GM23338 (cell line): ENCODE data around the gene TCIRG1. TPM values are rescaled to one million over a fixed set of nuclear protein-coding genes. Genes with fewer than 3 reads are reported as not detected.

Experiments
- ATAC-seq: fragments of 200-7000 bp; cut with Tn5 transposase; 3 replicates; pipeline ENCODE4 v1.9.1; 2020
- DNase-seq: peaks from one replicate; pipeline ENCODE4 v3.0.0-alpha.2; 2015; ENCODE audit warnings: low spot score
- H2AFZ ChIP-seq: fragments of 200-600 bp; sonication (generic); 2 replicates; pipeline ENCODE4 v1.8.0; 2016; ENCODE audit warnings: antibody characterized with exemption, mild to moderate bottlenecking, moderate library complexity
- H3F3A ChIP-seq: fragments of 200-600 bp; sonication (generic); replicated peaks from 2 replicates; pipeline ENCODE4 v1.8.0; 2017; ENCODE audit warnings: antibody characterized with exemption, mixed run types, low read depth
- H3K27ac ChIP-seq: fragments of 200-600 bp; sonication (generic); 2 replicates; pipeline ENCODE4 v1.6.1; 2016; ENCODE audit warnings: low read depth
- H3K27me3 ChIP-seq: fragments of 200-600 bp; sonication (generic); 2 replicates; pipeline ENCODE4 v1.8.0; 2016; ENCODE audit warnings: mild to moderate bottlenecking, mixed run types, moderate library complexity; ENCODE audit not compliant: insufficient read depth
- H3K36me3 ChIP-seq: fragments of 200-600 bp; sonication (generic); 2 replicates; pipeline ENCODE4 v1.8.0; 2016; ENCODE audit warnings: mild to moderate bottlenecking; ENCODE audit not compliant: insufficient read depth
- H3K4me1 ChIP-seq: fragments of 200-600 bp; sonication (generic); 2 replicates; pipeline ENCODE4 v1.8.0; 2016; ENCODE audit warnings: mild to moderate bottlenecking, moderate library complexity; ENCODE audit not compliant: insufficient read depth
- H3K4me2 ChIP-seq: fragments of 200-600 bp; sonication (generic); 2 replicates; pipeline ENCODE4 v1.7.1; 2017; ENCODE audit warnings: mixed run types
- H3K4me3 ChIP-seq: fragments of 200-600 bp; sonication (generic); 2 replicates; pipeline ENCODE4 v1.6.1; 2016; ENCODE audit warnings: mixed run types
- H3K79me2 ChIP-seq: fragments of 200-600 bp; sonication (generic); replicated peaks from 2 replicates; pipeline ENCODE4 v1.8.0; 2017; ENCODE audit warnings: mild to moderate bottlenecking; ENCODE audit not compliant: insufficient read depth
- H3K9me2 ChIP-seq: fragments of 200-600 bp; sonication (generic); 2 replicates; pipeline ENCODE4 v1.8.0; 2017; ENCODE audit not compliant: insufficient read depth
- H4K20me1 ChIP-seq: fragments of 200-600 bp; sonication (generic); replicated peaks from 2 replicates; pipeline ENCODE4 v1.8.0; 2017; ENCODE audit warnings: mild to moderate bottlenecking; ENCODE audit not compliant: insufficient read depth
- H3K27ac Mint-ChIP-seq: 2 replicates; pipeline ENCODE4 v1.8.0; 2020; ENCODE audit warnings: inconsistent platforms, mild to moderate bottlenecking, moderate library complexity, mixed read lengths
- H3K27me3 Mint-ChIP-seq: 3 replicates; pipeline ENCODE4 v1.8.0; 2022; ENCODE audit warnings: low read depth, mild to moderate bottlenecking, moderate library complexity, mixed read lengths, inconsistent platforms; ENCODE audit not compliant: insufficient read depth, poor library complexity
- H3K36me3 Mint-ChIP-seq: 3 replicates; pipeline ENCODE4 v1.8.0; 2021; ENCODE audit warnings: low read depth, mild to moderate bottlenecking, inconsistent platforms, moderate library complexity, mixed read lengths
- H3K4me1 Mint-ChIP-seq: 3 replicates; pipeline ENCODE4 v1.8.0; 2020; ENCODE audit warnings: mild to moderate bottlenecking, inconsistent platforms, mixed read lengths
- H3K4me3 Mint-ChIP-seq: 3 replicates; pipeline ENCODE4 v1.8.0; 2021; ENCODE audit warnings: moderate library complexity, mild to moderate bottlenecking, inconsistent platforms, mixed read lengths
- H3K9me3 Mint-ChIP-seq: 3 replicates; pipeline ENCODE4 v1.8.0; 2020; ENCODE audit warnings: moderate library complexity, mild to moderate bottlenecking, inconsistent platforms, mixed read lengths
- CREB1 ChIP-seq: fragments of 250-450 bp; sonication (Bioruptor Pico); IDR thresholded peaks from 2 replicates; pipeline ENCODE4 v1.5.0; 2020; ENCODE audit warnings: low read depth, mild to moderate bottlenecking, moderate library complexity
- CTCF ChIP-seq, 2 experiments: fragments of 200-600 bp in 1 of 2; sonication (generic) in 1 of 2; conservative IDR thresholded peaks; 2 replicates each; pipeline versions ENCODE4 v1.5.1 to v1.6.1; 2016 to 2017; ENCODE audit warnings: antibody characterized with exemption in 2 of 2, low read depth in 2 of 2, mild to moderate bottlenecking in 2 of 2, moderate library complexity in 1 of 2
- ETS1 ChIP-seq: IDR thresholded peaks from 2 replicates; pipeline ENCODE4 v1.6.1; 2016; ENCODE audit warnings: antibody characterized with exemption
- EZH2 ChIP-seq: fragments of 200-600 bp; sonication (generic); IDR thresholded peaks from one replicate; pipeline ENCODE4 v1.8.0; 2017; ENCODE audit warnings: antibody characterized with exemption, mild to moderate bottlenecking, low read depth; ENCODE audit not compliant: unreplicated experiment
- EZH2phosphoT487 ChIP-seq: fragments of 200-600 bp; sonication (generic); IDR thresholded peaks from one replicate; pipeline ENCODE4 v1.8.1; 2018; ENCODE audit warnings: antibody characterized with exemption; ENCODE audit not compliant: unreplicated experiment
- JUNB ChIP-seq: IDR thresholded peaks from one replicate; pipeline ENCODE4 v1.6.1; 2016; ENCODE audit warnings: antibody characterized with exemption; ENCODE audit not compliant: unreplicated experiment
- POLR2AphosphoS5 ChIP-seq: IDR thresholded peaks from 2 replicates; pipeline ENCODE4 v1.6.1; 2016; ENCODE audit warnings: antibody characterized with exemption, low read depth
- REST ChIP-seq: IDR thresholded peaks from one replicate; pipeline ENCODE4 v1.6.1; 2018; ENCODE audit warnings: antibody characterized with exemption; ENCODE audit not compliant: unreplicated experiment
- STAT1 ChIP-seq: IDR thresholded peaks from one replicate; pipeline ENCODE4 v1.6.1; 2016; ENCODE audit warnings: antibody characterized with exemption; ENCODE audit not compliant: unreplicated experiment
- polyA plus RNA-seq: library from polyadenylated mRNA; unstranded; fragments of >200 nt; fragmentation: Nextera tagmentation; extraction: Ambion mirVana; gene quantifications from 2 replicates; pipeline ENCODE4 v1.2.1, GENCODE V29; 2016
- total RNA-seq: library from RNA; depleted of rRNA; stranded (reverse); fragments of >200 nt; shearing (Covaris generic); gene quantifications from 2 replicates; pipeline ENCODE4 v1.2.3, GENCODE V29; 2014

Gene TCIRG1
- total and polyA plus RNA-seq, 2 experiments from 2014 or later = 20.4 to 40.4 TPM

GRCh38 chr11:68067991-68068390 is 29.2 kb downstream of the TCIRG1 start:
- Histone ChIP-seq H3K4me1 (no peaks in the 10 kb centered on the region), H3K79me2 (peaks cover 11% of the 10 kb centered on the region), H2AFZ (no peak overlapping the region), H3K4me3 (no peak overlapping the region), H4K20me1 (peaks cover 29% of the 10 kb centered on the region), H3K27ac (peak overlapping the region; percentile 79; the same call in 1 of the 2 replicates), H3K36me3 (peaks cover 77% of the 10 kb centered on the region), H3K27me3 (no peaks in the 10 kb centered on the region), H3F3A (peaks cover 38% of the 10 kb centered on the region; the same call in 1 of the 2 replicates), H3K9me2 (no peaks in the 10 kb centered on the region), H3K4me2 (no peak overlapping the region)
- TF ChIP-seq JUNB (no peak), ETS1 (no peak), EZH2phosphoT487 (no peak)
- peaks cover 8% of the 10 kb centered on the region for H3K27me3 Mint-ChIP-seq
- no peak overlapping the region for H3K27ac Mint-ChIP-seq
- no peak overlapping the region for H3K4me3 Mint-ChIP-seq
- peaks cover 90% of the 10 kb centered on the region for H3K36me3 Mint-ChIP-seq
- no peaks in the 10 kb centered on the region for H3K9me3 Mint-ChIP-seq
- H3K4me1 Mint-ChIP-seq = no peaks in the 10 kb centered on the region; the same call in 2 of the 3 replicates
- DNase-seq (no peak), ATAC-seq (no peak)

- Histone ChIP-seq H3K9me2 (no peaks in the 10 kb centered on the region), H3K79me2 (peaks cover 39% of the 10 kb centered on the region), H3K4me1 (no peaks in the 10 kb centered on the region), H4K20me1 (peaks cover 49% of the 10 kb centered on the region), H3K36me3 (peaks cover 67% of the 10 kb centered on the region), H2AFZ (no peak overlapping the region), H3K4me3 (no peak overlapping the region), H3K4me2 (no peak overlapping the region), H3K27me3 (no peaks in the 10 kb centered on the region), H3F3A (peaks cover 26% of the 10 kb centered on the region; the same call in 1 of the 2 replicates), H3K27ac (no peak overlapping the region)
- Mint-ChIP-seq H3K27me3 (peaks cover 6% of the 10 kb centered on the region), H3K27ac (no peak overlapping the region), H3K4me3 (no peak overlapping the region), H3K9me3 (no peaks in the 10 kb centered on the region), H3K4me1 (no peaks in the 10 kb centered on the region; the same call in 2 of the 3 replicates), H3K36me3 (peaks cover 80% of the 10 kb centered on the region)
- no peak for ATAC-seq
- DNase-seq = no peak
- TF ChIP-seq EZH2phosphoT487 (no peak), CTCF (conservative IDR thresholded peaks at IDR 0.05; ENCODE audit: low read depth in 2 of 2) (no peak), EZH2 (no peak), POLR2AphosphoS5 (no peak), CREB1 (CRISPR knock-in tag) (no peak), REST (no peak), STAT1 (no peak), ETS1 (no peak), JUNB (no peak)
These were observed 32.6 kb downstream of the TCIRG1 start for GRCh38 chr11:68071281-68072048.
